Lower leg skin (tissue), 3 donors: ENCODE data around the gene GOLGB1.
"Not testable (repeated sequence)": the region's sequence is repeated elsewhere in the genome, so short reads cannot be mapped to it uniquely, and the experiment has no call there.

Source experiments
- CTCF ChIP-seq, 3 donors: fragments of 450-650 bp; IDR thresholded peaks; one replicate each; pipeline ENCODE4 v1.5.1; 2016; ENCODE audit warnings: antibody characterized with exemption in 3 of 3, mild to moderate bottlenecking in 3 of 3, moderate library complexity in 2 of 3
- POLR2A ChIP-seq, 2 donors: fragments of 450-650 bp; IDR thresholded peaks; one replicate each; pipeline ENCODE4 v1.6.1; 2016 to 2017; ENCODE audit warnings: antibody characterized with exemption in 2 of 2, mild to moderate bottlenecking in 1 of 2, moderate library complexity in 1 of 2

- not testable (repeated sequence) for TF ChIP-seq CTCF, POLR2A (IDR thresholded peaks at IDR 0.05)
Observed at GRCh38 chr3:121782784-121783183, 33.2 kb upstream of the GOLGB1 start.
